HG03135 (cell line): ENCODE results near the gene ALPL.

ENCODE experiments used
- ATAC-seq: cut with Tn5 transposase; IDR thresholded peaks from one replicate; pipeline ENCODE4 v1.9.1; 2021; ENCODE audit warnings: mild to moderate bottlenecking, moderate library complexity; ENCODE audit not compliant: unreplicated experiment

ALPL gene

DNA sequence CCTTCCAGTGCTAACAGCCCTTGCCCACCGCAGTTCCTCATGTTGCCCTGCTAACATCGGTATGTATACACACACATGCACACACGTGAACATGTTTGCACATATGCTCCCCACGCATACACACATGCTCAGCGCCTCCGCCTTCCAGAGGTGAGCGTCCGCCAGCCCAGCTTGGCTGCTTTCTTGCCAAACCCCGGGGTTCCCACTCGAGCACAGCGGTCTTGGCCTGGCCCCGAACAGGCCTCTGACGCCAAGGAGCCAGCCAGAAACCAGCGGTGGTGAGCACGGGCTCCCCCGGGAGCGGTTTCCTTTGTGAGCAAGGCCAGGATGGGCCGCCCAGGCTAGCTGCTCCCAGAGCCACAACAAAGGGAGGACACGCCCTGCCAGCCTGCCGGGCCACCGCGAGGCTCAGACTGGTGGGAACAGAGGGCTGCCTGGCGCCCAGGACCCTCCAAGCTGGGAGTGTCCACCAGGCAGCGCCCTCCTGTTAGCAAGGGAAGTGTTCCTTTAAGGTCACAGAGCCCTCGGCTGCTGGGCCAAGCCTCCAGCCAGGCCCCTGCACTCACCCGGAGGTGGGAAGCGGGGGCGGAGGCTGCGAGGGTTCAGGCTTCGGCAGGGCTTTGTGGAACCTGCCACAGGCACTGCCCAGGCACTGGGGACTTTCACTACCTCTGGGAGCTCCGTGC is 65.4 kb downstream of the ALPL start:
- no peak for ATAC-seq

- ATAC-seq: no peak
Observed at GRCh38 chr1:21575351-21575942, 66.2 kb downstream of the ALPL start.

DNA sequence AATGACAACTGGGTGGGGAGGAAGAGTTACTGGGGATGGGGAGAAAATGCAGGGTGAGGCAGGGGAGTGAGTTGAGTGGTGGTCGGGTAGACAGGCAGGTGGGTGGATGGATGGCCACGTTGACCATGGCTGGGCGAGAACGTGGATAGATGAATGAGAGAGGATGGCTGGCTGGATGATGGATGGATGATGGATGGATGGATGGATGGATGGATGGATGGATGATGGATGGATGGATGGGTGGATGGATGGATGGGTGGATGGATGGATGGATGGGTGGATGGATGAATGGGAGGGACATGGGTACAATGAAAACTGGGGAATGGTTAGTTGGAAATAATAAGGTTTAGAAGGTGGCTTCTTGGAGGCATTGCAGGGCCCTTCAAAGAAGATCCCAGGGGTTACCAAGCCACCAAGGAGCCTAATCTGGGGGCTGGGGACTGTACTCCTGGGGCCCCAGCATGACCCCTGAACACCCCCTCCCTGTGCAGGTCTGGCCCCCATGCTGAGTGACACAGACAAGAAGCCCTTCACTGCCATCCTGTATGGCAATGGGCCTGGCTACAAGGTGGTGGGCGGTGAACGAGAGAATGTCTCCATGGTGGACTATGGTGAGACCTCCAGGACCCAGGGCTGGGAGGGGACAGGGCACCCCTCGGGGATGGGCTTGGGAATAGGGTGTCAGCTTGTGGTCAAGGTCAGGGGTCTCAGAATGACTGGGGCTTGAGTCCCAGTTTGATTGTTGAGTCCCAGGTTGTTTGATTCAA is 67.0 kb downstream of the ALPL start:
- no peak for ATAC-seq

GRCh38 chr1:21576798-21577187 is 67.6 kb downstream of the ALPL start:
- no peak for ATAC-seq

GRCh38 chr1:21577324-21577723 is 68.1 kb downstream of the ALPL start:
- ATAC-seq: no peak

- no peak for ATAC-seq
Observed at GRCh38 chr1:21577933-21578332, 68.7 kb downstream of the ALPL start.

DNA sequence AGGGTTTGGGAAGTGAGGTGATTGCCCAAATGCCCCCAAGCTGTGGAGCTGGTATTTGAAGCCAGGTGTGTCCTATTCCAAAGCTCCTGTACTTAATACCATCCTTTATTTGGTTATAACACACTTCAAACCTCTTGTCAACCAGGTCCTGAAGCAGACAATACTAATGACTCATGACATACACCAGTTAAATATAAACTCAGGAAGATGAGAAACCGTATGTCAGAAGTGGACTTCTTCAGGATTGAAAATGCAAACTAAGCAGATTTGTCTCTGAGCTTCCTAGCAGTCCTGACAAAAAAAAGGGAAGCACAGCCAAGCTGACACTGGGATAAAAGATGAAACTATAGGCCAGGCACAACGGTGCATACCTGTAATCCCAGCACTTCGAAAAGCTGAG is 70.6 kb downstream of the ALPL start:
- ATAC-seq: no peak

DNA sequence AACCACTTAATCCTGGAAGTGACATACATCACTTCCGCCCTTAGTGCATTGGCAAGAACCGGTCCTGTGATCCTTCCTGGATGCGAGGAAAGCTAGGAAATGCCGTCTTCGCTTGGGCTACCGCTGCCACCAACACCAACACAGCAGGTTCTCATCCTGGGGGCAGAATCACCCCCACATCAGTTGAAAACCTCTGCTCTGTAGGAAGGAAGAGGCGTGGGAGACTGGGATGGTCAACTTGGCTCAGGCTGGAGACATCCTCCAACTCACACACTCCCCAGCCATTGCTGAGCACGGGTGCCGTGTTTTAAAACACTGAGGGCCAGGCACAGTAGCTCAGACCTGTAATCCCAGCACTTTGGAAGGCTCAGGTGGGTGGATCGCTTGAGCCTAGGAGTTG is 74.9 kb downstream of the ALPL start:
- no peak for ATAC-seq

GRCh38 chr1:21585037-21585436 is 75.8 kb downstream of the ALPL start:
- no peak for ATAC-seq

DNA sequence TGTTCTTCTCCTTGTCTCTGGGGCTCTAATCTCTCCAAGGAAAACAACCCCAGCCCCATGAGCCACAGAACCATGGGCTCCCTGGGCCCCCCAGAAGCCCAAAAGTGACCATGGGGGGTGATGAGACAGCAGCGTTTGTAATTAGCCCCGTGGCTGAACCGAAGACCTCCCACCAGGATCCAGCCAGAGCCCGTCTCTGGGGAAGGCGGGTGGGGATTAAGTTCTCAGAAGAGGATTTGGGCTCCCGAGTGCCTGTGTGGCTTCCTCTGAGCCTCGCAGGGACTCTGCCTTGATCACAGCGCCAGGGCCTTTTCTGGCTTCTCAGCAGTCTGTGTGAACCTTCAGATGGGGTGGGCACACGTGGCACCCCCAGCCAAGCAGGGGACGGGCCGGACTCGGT is 77.0 kb downstream of the ALPL start:
- no peak for ATAC-seq

DNA sequence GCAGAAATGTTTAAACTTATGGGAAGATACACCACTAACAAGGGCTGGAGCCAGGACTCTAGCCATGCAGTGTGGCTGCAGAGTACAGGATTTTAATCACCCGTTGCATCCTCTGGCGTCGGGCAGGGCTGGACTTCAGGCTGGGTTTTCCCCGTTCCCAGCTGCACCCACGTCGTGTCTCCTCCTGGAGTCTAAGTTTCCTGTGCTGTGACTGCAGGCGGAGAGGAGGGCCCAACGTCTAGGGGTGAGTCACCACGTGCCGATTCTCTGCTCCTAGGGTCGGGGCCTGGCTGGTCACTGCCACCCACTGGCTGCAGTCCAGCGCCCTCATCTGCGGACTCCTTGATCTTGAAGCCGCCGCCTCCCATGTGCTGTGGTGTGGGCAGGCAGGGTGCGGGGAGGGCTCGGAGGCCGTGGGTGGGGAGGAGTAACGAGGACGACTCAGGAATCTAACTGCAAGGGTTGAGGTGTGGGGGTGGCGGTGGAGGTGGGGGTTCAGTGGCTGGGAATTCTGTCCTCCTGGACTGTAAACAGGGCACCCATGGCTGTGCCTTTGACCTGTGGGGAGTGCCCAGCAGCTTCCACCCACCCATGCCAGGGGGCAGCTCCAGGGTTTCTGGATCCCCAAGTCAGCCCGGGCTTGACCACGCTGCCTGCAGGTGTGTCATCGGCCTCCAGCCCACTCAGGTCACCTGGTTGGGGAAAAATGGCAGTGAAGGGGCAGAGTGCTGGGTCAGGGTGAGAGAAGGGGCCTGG is 77.8 kb downstream of the ALPL start:
- no peak for ATAC-seq

DNA sequence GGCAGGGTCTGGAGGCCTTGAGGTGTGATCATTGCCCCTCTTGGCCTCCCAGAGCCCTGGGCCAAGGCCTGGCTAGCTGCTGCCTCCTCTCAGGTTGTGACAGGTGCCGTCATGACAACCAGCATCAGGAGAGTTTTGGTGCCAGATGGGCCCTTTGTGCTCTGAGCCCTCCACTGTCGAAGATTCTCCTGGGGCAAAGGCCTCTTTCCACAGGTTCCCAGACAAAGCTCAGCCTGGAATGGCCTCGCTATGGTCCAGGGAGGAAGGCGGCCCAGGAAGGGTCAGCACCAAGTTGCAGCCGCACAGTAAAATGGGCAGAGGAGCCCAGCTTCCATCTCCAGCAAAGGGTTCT is 78.4 kb downstream of the ALPL start:
- no peak for ATAC-seq

- ATAC-seq: no peak
Observed at GRCh38 chr1:21589618-21590017, 80.4 kb downstream of the ALPL start.

DNA sequence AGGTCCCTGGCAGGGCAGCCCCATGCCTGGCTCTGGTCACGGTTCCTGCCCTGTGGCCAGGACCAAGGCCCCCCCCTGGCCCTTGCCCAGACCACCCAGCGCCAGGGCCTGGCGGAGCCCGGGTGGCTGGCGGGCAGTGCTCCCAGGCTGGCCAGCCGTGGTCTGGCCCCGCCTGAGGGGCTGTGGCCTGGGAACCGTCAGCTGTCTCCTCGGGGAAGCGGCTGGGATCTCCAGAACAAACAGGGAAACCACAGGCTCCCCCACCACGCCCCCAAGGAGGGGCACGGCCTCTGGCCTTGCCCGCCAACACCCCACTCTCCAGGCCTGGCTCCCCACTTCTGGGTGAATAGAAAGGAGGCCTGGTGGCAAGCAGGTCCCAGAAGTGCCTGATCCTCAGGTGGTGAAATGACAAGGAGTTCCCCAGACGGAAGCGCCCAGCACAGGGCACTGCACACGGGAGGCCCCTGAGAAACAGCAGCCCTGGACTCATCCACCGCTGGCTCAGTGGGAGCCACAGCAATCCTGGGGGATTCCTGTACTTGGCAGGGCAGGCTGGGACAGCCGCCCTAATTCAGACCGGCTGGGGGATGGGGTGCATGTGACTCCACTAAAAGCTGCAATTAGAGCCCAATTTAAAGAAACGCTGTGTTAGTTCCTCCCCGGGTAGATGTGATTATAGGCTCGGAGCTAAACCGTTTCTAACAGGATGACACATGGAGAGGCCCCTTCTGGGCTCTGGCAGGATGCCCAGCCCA is 81.1 kb downstream of the ALPL start:
- no peak for ATAC-seq

DNA sequence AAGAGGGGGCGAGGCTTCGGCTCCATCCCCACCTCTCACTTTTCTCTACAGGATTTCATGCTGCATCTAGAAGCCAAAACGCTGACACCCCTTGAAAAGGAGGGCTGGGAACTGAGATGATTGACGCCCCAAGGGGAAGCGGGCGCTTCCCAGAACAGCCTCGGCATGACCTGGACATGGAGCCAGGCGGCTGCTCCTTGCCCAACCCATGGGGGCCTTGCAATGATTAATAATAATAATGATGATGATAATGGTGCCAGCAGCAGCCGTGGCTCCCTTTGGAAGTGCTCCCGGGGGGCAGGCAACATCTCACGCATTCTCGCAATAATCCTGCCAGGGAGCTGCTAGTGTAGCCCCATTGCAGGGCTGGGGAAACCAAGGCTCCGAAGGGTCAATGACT is 81.7 kb downstream of the ALPL start:
- no peak for ATAC-seq

- ATAC-seq: no peak
Observed at GRCh38 chr1:21592086-21592865, 83.1 kb downstream of the ALPL start.

GRCh38 chr1:21593231-21593630 is 84.0 kb downstream of the ALPL start:
- ATAC-seq: no peak

GRCh38 chr1:21594501-21594900 is 85.3 kb downstream of the ALPL start:
- no peak for ATAC-seq

DNA sequence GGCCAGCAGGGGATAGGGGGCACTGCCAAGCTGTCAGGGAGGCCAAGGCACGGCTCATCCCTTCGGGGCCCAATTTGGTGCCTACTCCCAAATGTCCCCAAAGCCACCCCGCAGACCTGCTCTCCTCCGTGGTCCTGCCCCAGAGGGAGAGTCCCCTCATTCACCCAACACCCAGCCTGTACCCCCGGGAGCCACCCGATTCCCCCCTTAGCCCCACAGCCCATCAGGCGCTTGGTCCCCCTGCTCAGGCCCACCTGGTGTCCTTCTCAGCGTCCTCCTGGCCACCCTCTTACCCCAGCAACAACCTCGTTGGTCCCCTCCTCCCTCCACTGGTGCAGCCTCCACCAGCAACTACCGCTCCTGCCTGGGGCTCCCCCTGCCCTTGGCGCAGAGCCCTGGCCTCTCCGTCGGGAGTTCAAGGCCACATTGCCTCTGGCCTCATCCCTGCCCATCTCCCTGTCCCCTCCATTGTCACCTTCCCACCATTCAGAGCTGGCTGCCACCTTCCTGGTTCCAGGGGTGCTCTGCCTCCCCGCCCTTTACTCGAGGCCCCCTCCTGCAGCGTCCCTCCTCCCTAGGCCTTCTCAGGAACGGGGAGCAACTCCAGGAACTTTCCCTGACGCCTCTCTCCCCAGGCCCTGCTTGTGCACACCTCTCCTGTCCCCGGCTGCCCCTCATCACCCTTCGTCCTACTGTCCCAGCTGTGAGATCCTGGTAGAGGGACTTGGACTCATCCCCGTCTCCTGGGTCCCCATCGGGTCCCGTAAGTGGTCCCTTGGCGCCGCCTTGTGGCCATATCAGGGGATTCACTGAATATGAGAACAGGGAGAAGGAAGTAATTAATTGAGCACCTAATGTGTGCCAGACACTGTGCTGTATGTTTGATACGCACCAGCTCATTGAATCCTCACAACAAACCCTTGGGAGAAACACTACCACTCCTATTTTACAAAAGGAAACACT is 86.0 kb downstream of the ALPL start:
- ATAC-seq: no peak
